Hepatocyte (in vitro differentiated cells): ENCODE data around the gene ONECUT3. TPM values are rescaled to one million over a fixed set of nuclear protein-coding genes. Genes with fewer than 3 reads are reported as not detected.
A peak's percentile ranks its signal among the peaks of the same experiment; 100 is the strongest.

ENCODE experiments used
- DNase-seq: peaks from one replicate; pipeline ENCODE4 v3.0.0-alpha.2; 2016; ENCODE audit warnings: low spot score
- H2AFZ ChIP-seq: fragments of 200-600 bp; sonication (generic); 2 replicates; pipeline ENCODE4 v1.6.0; 2016; ENCODE audit warnings: antibody characterized with exemption, mild to moderate bottlenecking
- H3K27ac ChIP-seq: fragments of 200-600 bp; sonication (generic); 2 replicates; pipeline ENCODE4 v1.5.1; 2016; ENCODE audit warnings: mild to moderate bottlenecking
- H3K27me3 ChIP-seq: fragments of 200-600 bp; sonication (generic); 2 replicates; pipeline ENCODE4 v1.6.1; 2016
- H3K36me3 ChIP-seq: fragments of 200-600 bp; sonication (generic); replicated peaks from 2 replicates; pipeline ENCODE4 v1.5.1; 2016; ENCODE audit warnings: low read depth; ENCODE audit not compliant: insufficient read depth
- H3K4me1 ChIP-seq: fragments of 200-600 bp; sonication (generic); 2 replicates; pipeline ENCODE4 v1.5.1; 2016; ENCODE audit warnings: mild to moderate bottlenecking, moderate library complexity; ENCODE audit not compliant: insufficient read depth
- H3K4me2 ChIP-seq: fragments of 200-600 bp; sonication (generic); 2 replicates; pipeline ENCODE4 v1.6.0; 2016
- H3K4me3 ChIP-seq: fragments of 200-600 bp; sonication (generic); 2 replicates; pipeline ENCODE4 v1.5.1; 2016; ENCODE audit warnings: mild to moderate bottlenecking
- H3K79me2 ChIP-seq: fragments of 200-600 bp; sonication (generic); 2 replicates; pipeline ENCODE4 v1.6.0; 2017; ENCODE audit warnings: mild to moderate bottlenecking
- H3K9me2 ChIP-seq: fragments of 200-600 bp; sonication (generic); replicated peaks from 2 replicates; pipeline ENCODE4 v1.6.0; 2017; ENCODE audit warnings: mild to moderate bottlenecking; ENCODE audit not compliant: insufficient read depth
- H3K9me3 ChIP-seq: fragments of 200-600 bp; sonication (generic); 2 replicates; pipeline ENCODE4 v1.5.1; 2016; ENCODE audit warnings: low read depth, mild to moderate bottlenecking
- H4K20me1 ChIP-seq: fragments of 200-600 bp; sonication (generic); 2 replicates; pipeline ENCODE4 v1.6.0; 2016; ENCODE audit warnings: mild to moderate bottlenecking; ENCODE audit not compliant: insufficient read depth, poor library complexity, severe bottlenecking
- EZH2 ChIP-seq: fragments of 200-600 bp; sonication (generic); IDR thresholded peaks from 2 replicates; pipeline ENCODE4 v1.6.1; 2016; ENCODE audit warnings: antibody characterized with exemption, mild to moderate bottlenecking, borderline replicate concordance
- EZH2phosphoT487 ChIP-seq: fragments of 200-600 bp; sonication (generic); IDR thresholded peaks from one replicate; pipeline ENCODE4 v1.6.1; 2018; ENCODE audit warnings: antibody characterized with exemption, mild to moderate bottlenecking, low read depth, moderate library complexity; ENCODE audit not compliant: unreplicated experiment, severe bottlenecking
- WGBS: methylation state at CpG from one replicate; pipeline ENCODE4 v1.1.6; 2016; ENCODE audit warnings: low lambda C conversion rate; ENCODE audit errors: missing lambda C conversion rate; 5-methylcytosine and 5-hydroxymethylcytosine counted together
- polyA plus RNA-seq: library from polyadenylated mRNA; unstranded; fragments of >200 nt; fragmentation: Nextera tagmentation; extraction: Ambion mirVana; gene quantifications from 2 replicates; pipeline ENCODE4 v1.2.1, GENCODE V29; 2016
- total RNA-seq: library from RNA; depleted of rRNA; stranded (reverse); fragments of >200 nt; gene quantifications from 2 replicates; pipeline ENCODE4 v1.2.3, GENCODE V29; 2014
- TF ChIP-seq, protein P1 (sequence below): fragments of 200-600 bp; sonication (generic); IDR thresholded peaks from 2 replicates; pipeline ENCODE4 v1.5.1; 2016; ENCODE audit warnings: antibody characterized with exemption, mild to moderate bottlenecking; ENCODE audit not compliant: poor library complexity

The ONECUT3 gene
- total and polyA plus RNA-seq, 2 experiments from 2014 or later, result 0.03 to 0.06 TPM

DNA sequence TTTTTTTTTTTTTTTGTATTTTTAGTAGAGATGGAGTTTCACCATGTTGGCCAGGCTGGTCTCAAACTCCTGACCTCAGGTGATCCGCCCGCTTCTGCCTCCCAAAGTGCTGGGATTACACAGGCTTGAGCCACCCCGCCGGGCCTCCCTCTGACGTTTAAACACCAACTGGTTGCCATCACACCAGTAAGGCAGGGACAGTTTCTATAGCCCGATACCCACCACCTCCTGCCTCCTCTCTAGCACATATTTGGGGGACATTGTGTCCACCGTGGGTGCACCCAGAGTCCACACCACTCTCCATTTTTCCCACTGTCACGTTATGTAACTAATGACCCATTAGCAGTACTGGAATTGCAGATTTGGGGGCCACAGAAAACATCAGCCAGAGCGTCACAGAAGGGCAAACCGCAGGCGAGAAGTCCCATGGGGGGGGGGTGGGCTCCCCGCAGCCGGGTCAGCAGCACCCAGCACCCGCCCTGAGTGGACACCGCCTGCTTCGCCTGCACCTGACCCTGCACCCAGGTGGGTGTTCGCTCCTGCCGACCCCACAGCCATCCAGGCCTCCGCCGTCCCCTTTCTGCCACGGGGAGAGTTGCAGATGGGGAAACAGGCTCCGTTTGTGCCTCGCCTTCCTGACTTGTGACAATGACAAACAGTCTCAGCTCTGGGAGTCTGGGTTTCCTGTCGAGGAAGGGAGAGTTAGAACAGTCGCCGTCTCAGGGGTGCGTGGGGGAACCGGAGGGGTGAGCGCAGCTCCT lies 3.6 kb downstream of the ONECUT3 start:
- H3K4me3 ChIP-seq, result no peak overlapping the region
- H3K9me2 ChIP-seq, result no peaks in the 10 kb centered on the region
- H3K36me3 ChIP-seq, result no peaks in the 10 kb centered on the region
- H3K4me2 ChIP-seq, result no peak overlapping the region
- no peaks in the 10 kb centered on the region for H4K20me1 ChIP-seq
- H3K4me1 ChIP-seq, result no peaks in the 10 kb centered on the region
- 16% methylated on average over 23 of the region's 29 CpGs for WGBS
- no peak overlapping the region for H2AFZ ChIP-seq
- no peaks in the 10 kb centered on the region for H3K9me3 ChIP-seq
- H3K79me2 ChIP-seq, result no peaks in the 10 kb centered on the region
- DNase-seq, result no peak
- TF ChIP-seq, protein P1, sequence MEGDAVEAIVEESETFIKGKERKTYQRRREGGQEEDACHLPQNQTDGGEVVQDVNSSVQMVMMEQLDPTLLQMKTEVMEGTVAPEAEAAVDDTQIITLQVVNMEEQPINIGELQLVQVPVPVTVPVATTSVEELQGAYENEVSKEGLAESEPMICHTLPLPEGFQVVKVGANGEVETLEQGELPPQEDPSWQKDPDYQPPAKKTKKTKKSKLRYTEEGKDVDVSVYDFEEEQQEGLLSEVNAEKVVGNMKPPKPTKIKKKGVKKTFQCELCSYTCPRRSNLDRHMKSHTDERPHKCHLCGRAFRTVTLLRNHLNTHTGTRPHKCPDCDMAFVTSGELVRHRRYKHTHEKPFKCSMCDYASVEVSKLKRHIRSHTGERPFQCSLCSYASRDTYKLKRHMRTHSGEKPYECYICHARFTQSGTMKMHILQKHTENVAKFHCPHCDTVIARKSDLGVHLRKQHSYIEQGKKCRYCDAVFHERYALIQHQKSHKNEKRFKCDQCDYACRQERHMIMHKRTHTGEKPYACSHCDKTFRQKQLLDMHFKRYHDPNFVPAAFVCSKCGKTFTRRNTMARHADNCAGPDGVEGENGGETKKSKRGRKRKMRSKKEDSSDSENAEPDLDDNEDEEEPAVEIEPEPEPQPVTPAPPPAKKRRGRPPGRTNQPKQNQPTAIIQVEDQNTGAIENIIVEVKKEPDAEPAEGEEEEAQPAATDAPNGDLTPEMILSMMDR, result no peak
- peak; percentile 51 for TF ChIP-seq EZH2
- H3K27ac ChIP-seq, result no peak overlapping the region
- peaks cover 86% of the 10 kb centered on the region for H3K27me3 ChIP-seq

DNA sequence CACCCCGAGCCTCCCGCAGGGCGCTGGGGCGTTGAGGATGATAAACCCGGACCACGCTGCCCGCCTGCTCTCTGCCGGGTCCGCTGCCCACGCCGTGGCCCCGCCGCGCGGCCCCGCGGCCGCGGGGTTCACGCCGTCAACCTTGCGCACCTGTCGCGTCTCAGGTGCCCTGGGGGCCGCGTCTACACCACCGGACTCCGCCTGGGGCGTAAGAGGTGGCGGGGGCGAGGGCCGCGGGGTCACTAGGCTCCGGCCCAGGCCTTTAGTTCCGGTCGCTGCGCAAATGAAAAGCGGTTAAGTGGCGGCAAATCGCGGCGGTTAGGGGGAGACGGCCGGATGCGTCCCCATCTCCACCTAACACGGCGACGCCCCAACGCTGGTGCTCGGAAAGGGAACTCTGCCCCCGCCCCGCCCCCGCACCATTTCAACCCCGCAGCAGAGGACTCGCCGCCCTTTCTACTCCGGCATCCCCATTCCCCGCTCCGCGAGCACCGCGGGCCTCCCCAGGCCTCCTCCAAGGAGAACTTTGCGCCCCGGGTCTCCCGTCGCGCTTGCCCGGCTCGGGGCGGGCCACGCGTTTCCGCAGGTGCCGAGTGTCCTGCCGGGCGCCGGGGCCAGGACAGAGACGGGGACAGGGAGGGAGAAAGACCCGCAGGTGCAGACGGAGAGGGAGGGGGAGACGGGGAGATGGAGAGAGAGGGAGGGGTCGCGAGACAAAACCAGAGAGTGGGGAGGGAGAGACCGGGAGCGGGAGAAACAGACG lies 4.3 kb downstream of the ONECUT3 start:
- Histone ChIP-seq H3K36me3 (no peaks in the 10 kb centered on the region), H3K79me2 (no peaks in the 10 kb centered on the region), H3K4me3 (no peak overlapping the region), H3K4me2 (no peak overlapping the region), H3K9me2 (no peaks in the 10 kb centered on the region), H4K20me1 (no peaks in the 10 kb centered on the region), H2AFZ (no peak overlapping the region), H3K9me3 (no peaks in the 10 kb centered on the region), H3K27ac (no peak overlapping the region), H3K4me1 (no peaks in the 10 kb centered on the region), H3K27me3 (peaks cover 86% of the 10 kb centered on the region)
- WGBS, result 6% methylated on average over 45 of the region's 86 CpGs
- TF ChIP-seq EZH2, result peak; percentile 93
- TF ChIP-seq, protein P1, result no peak
- peak; percentile 72 for TF ChIP-seq EZH2phosphoT487
- no peak for DNase-seq

DNA sequence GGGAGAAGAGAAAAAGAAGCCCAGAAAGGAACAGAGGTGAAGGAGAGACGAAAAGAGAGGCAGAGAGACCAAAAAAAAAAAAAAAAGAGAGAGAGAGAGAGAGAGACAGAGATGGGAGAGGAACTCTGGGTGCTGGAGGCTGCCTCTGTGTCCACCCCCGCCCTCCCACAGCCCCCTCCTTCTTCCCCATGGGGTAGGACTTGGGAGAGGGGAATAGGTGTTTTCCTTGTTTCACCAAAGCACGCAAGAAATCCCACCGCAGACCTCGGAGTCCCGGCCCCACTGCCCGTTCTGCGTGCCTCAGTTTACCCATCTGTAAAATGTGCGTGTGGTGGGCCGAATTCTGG lies 4.9 kb downstream of the ONECUT3 start:
- Histone ChIP-seq H3K36me3 (no peaks in the 10 kb centered on the region), H2AFZ (no peak overlapping the region), H3K27ac (no peak overlapping the region), H3K9me3 (no peaks in the 10 kb centered on the region), H3K4me3 (no peak overlapping the region), H3K9me2 (no peaks in the 10 kb centered on the region), H3K4me2 (no peak overlapping the region), H3K79me2 (no peaks in the 10 kb centered on the region), H3K27me3 (peaks cover 85% of the 10 kb centered on the region), H3K4me1 (no peaks in the 10 kb centered on the region), H4K20me1 (no peaks in the 10 kb centered on the region)
- TF ChIP-seq, protein P1, result no peak
- no peak for TF ChIP-seq EZH2
- TF ChIP-seq EZH2phosphoT487, result no peak
- DNase-seq, result no peak
- WGBS, result 21% methylated on average over 9 of the region's 10 CpGs
